HG03432 (cell line): ENCODE data around the gene CAMK2B.

Source experiments
- ATAC-seq: cut with Tn5 transposase; IDR thresholded peaks from one replicate; pipeline ENCODE4 v1.9.1; 2021; ENCODE audit warnings: mild to moderate bottlenecking, moderate library complexity; ENCODE audit not compliant: unreplicated experiment

CAMK2B gene

DNA sequence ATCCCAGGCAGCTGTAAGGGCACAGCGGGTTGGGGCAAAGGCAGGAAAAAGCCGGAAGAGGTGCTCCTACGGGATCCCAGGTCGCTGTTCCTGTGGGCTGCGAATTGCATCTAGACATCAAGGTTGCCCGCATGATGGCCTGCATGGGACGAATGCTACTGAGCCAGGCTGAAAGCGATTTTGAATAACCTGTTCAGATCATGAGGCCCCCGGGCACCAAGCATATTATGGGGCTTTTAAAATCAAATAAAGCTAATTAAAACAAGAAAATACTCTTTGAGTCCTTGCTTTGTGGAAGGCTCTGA is 37.1 kb downstream of the CAMK2B start:
- no peak for ATAC-seq

DNA sequence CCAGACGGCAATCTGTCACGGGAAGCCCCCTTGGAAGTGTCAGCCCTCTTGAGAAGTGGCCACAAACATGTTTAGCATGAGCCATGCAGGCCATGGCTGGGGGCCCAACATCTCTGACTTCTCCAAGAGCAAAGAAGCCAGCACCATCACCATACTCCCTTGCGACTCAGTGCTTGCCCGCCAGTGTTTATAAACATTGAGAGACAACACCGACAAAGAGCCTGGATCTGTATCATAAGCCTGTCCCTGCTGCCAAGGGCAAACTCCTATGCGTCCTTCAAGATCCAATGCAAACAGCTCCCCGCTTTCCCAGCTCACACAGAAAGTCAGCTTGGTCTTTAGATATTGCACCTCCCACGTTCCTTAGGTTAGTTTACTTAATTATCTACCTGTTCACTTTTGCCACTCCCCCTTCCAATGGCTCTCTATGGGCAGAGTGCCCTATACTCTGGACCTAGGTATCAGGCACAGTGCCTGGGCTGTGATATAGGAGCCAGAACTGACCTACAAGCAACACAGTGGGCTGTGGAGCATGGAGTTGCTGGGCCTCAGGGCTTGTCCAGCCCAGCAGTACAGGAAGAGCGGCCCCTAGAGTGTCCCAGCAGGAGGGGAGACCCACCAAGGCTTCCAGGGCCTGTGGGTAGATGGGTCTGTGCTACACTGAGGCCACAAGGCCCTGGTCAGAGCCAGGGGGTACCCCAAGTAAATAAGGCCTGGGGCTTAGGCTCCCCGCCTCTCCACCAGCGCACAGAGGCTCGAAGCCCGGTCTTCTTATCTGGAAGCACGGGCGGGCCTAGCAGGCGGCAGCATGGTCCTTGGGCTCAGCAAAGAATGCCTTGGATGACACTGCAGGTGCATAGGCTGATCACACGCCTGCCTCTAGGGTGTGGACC is 37.7 kb downstream of the CAMK2B start:
- ATAC-seq: no peak

DNA sequence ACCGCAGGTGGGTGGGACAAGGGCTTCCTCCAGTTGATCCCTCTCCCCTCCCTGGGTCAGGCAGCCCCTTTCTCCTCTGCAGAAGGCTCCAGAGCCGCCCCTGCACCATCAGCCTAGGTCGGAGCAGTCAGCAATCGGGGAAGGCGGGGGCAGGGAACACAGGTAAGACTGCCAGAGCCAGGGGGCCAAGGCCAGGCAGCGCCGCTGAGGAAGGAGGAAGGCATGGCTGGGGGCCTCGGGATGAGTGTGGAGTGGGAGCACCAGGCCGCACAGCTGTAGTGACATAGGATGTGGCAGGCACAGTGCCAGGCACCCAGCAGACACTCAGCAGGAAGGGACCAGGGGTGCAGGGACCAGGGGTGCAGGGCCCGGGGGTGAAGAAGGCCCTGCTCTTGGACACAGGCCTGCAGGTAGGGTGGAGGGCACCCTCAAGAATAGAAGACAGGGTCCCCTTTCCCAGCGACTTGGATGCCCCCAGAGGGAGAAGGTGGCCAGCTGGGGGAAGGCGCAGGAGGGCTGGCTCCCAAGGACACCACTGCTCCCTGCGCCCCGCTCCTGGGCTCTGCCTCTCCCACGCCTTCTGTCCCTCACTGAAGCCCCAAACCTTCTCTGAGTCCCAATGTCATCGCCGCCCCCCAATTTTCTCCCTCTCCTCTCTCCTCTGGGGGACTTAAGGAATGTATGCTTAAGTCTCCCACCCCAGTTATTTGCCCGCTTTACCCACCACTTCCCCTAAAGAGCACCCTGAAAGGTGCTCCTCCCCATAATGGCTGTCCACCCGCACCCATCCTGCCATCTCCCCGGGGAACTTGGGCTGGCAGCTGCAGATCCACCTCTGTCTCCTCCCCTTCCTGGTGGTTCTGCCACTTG is 38.5 kb downstream of the CAMK2B start:
- no peak for ATAC-seq

DNA sequence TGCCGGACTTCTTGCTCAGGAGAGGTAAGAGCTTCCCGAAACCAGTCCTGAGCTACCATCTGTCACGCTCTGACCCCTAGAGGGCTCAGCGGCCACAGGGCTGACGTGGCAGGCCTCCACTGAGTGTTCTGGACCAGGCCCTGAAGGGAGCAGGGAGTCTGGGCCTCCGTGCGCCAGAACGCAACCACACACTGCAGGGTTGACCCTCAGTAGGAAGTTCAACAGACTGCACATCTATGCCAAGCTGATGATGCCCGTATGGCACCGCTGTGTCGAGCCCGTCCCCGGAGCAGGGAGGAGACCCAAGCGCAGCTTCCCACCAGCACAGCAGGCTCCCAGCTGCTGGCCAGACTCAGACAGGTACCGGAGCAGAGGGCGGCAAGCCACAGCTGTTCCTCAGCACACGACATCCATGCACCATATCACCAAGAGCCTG is 39.2 kb downstream of the CAMK2B start:
- ATAC-seq: no peak

DNA sequence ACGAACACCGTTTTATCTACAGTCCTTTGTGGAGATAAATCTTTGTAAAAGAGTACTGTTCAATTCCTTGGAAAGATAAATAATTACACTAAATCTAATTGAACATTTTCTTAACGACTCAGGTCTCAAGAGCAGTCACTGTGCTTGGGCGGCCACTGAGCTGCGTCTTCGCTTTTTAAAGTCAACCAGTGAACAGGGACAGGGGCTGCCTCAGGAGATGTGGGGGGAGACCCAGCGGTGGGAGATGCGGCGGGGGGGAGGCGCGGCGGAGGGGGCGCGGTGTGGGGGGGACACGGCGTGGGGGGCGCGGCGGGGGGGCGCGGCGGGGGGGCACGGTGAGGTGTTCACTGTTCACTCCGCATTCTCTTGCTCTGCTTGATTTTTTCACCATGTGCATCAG is 39.8 kb downstream of the CAMK2B start:
- no peak for ATAC-seq

DNA sequence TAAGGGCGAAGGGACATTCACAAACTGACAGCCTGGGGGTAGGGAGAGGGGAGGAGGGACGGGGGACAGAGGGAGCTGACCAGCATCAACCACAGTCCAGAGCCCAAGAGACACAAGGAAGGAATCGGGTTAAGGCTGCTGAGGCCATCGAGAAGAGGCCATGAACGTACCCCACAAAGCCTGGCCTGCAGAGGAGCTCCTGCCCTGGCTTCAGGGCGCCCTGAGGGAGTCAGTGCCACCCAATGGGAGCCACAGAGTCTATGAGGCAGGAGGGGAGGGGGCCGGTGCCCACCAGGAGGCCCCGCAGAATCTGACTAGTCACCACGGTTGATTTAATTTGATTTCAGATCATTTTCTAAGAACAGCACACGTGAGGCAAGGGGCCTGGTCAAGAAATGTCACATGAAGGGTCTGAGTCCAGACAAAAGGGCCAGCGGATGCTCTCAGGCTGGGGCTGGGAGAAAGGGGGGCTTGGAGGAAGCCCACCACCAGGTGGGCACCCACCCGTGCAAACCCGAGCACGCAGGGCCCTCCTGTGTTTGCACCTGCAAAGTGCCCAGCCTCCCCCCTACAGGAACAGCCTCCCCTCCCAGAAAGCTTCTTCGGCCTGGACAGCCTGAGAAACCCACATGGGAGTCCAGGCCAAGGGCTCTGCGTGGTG is 40.4 kb downstream of the CAMK2B start:
- no peak for ATAC-seq

DNA sequence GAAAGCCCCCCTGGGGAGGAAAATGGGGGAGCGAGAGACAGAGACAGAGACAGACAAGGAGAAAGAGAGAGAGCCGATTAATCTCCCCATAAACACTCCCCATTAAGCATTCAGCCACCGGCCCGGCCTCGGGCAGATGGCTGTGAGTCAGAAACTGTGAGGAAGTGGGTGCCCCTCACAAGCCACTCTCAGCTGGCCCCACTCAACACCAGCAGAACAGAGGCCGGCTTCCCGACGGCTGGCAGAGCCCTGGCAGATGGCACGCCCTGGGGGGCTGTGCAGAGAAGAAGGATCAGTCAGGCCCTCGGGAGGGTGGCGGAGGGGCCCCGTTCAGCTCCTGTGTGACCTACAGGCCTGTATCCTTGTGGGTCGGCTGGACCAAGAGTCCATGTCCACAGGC is 41.2 kb downstream of the CAMK2B start:
- no peak for ATAC-seq

DNA sequence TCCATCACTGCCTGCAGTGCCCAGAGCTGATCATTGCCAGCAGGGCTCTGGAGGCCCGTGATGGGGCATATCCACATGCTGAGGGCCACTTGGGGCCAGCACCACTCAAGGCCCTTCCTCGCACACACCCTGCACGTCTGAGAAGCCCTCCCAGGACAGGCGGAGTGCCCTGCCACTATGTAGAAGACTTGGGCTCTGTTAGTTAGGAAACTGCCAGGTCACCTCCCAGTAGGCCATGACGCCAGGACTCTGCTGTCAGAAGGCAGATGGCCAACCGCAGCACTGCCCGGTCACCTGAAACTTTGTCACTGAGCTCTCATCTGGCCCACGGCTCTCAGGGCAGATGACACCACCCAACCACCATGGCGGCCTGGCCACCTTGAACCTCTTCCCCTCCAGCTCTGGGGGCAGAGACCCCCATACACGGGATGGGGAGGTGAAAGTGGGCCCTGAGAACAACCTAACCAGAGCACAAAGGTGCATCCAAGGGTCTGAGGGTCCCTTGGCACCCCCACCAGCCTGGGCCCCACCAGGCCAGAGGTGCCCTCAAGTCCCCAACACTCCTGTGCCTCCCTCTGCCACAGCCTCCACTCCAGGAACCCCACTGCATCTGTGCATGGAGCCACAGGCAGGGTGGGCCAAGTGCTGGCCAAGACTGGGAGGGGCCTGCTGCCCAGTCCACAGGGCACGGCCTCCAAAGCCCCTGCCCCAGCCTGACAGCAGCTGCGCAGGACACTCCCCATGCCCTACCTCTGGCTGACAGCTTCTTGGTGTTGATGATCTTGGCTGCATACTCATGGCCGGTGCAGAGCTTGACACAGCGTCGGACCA is 41.8 kb downstream of the CAMK2B start:
- no peak for ATAC-seq

DNA sequence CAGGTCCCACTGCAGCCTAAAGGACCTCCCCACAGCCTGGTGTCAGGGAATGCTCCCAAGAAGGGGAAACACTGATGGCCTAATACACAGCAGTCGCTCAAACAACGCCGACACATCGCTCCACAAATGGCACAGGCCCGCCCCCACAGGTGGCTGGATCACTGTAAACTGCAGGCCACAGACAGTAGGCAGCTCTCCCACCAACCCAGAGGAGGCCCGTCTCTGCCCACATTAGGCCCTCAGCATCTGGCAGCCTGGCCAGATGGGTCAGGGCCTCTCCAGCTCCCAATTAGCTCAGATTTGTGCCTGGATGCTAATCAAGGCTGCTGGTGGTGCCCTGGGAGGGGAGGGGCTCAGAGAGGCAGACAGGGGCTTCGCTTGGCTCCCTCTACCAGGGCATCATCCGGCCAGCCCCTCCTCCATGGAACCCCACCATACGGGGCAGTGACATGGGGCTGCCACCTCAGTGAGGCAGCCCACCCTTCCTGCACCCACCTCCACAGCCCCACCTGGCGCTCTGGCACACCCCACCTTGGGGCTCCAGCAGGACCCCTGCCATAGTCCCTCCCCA is 42.7 kb downstream of the CAMK2B start:
- no peak for ATAC-seq

DNA sequence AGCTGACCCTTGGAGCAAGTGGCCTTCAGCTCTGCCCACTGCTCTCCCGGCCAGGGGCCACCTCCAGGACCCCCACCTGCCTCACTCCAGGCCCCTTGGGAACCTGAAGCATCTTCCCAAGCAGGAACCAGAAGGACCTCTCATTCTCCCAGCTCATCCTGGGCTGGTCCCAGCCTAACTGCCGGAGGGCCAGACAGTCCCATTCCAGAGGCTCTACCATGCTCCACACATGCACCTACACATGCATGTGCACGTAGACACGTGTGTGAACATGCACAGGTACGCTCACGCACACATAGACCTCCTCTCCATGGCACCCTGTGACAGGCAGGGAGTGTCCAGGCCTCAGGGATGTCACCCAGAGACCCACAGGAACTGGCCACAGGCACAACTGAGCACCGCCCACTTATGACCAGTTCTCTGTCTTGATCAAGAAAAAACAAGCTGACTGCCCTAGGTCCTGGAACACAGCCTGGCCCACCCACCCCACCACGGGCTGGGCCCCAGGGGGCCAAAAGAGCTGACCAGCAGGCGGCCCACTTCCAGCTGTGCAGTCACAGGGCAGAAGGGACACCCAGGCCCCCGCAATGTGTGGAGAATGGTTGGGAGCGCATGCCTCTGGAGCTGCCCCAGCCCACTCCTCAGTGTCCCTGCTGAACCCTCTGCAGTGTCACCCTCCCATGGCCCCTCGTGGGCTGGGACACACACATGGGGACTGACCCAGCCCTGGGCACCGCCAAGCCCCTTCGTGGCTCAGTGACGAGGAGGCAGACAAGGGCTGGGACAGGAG is 43.4 kb downstream of the CAMK2B start:
- no peak for ATAC-seq

DNA sequence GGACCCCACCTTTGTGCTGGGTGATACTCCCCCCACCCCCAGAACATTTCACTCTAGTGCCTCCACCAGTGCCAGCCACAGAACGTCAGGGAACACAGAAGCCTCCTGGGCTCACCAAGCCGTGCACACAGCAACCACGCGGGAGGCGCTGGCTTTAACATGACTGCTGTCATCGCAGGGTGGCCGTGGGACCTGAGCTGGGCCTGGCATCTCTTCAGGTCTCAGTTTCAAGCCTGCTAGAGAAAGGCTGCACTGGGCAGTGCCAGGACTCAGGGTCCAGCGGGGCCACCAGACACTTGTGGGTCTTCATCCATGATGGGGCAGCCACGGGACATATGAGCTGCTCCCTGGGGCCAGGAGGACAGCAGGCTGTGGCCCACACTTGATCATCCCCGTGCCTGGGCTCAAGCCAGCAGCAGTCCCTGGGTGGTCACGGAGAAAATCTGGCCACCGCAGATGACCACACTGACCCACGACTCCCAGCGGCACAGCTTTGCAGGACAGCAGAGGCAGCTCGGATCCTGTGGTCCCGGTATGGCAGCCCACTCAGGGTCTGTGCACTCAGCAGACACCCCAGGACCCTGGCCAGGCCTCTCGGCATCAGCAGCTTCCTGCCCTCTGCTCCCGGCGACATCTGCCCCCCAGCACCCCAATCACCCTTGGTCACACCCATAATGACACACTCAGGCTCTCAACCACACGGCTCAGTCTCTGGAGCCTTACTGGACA is 44.2 kb downstream of the CAMK2B start:
- ATAC-seq: no peak

DNA sequence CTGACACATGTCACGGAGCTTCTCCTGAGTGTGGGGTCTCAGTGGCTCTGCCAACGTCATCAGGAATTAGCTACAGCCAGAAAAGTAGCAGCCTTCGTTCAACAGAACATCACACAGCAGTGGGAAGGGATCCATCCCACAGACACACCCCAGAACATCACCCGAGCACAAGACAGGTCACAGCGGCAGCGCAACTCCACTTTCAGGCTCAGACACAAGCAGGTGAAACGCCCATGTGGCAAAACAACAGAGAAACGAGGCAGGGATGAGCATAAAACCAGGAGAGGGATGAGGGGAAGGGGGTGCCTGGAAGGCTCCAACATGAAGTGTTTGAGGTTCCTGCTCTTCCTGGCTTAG is 44.8 kb downstream of the CAMK2B start:
- no peak for ATAC-seq

DNA sequence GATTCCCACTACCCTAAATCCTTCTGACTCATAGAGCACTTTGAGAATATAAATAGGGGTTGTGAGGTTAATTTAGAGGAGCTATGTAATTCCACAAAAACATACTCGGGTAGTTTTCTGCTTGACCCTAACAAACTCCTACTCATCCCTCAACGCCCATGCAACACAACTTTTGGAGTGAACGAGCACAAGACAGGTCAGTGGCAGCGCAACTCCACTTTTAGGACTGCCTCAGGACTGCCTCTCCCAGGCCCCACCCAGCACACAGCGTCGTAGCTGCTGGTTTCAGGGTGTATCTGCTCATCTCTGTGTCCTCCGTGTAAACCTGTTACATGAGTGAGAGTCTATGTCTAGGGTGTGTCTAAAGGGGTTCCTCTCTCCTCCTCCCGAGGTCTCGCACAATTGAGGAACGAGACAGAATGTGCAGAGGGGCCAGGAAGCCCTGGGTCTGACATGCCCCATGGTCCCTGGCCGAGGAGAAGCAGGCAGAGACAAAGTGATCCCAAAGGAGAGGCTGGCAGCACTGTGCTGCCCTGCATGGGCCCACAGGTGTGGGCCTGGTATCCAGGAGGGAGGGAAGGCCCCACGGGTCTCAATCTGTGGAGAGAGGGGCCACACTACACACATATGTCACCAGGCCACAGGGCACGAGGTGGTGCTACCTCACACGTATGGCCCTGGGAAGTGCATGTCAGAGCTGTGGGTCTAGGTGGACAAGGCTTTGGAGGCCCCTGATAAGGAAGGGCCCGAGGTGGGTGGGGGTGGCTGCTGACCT is 45.5 kb downstream of the CAMK2B start:
- no peak for ATAC-seq

DNA sequence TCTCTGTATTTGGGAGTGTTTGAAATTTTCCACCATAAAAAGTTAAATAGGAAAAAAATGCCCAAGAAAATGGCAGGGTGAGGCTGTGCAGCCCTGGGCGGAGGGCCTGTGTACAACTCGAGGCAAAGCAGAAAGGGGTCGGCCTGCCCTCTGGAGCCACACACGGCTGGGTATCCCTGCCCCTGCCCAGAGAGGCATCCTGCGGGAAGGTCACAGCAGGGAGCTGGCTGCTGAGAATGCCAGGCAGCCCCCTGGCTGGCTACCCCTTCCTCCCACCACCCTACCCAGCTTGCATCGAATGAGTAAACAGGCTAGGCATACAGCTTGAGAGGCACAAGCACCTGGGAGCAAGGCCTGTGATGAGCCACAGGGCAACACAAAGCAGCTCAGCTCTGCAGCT is 46.1 kb downstream of the CAMK2B start:
- no peak for ATAC-seq

DNA sequence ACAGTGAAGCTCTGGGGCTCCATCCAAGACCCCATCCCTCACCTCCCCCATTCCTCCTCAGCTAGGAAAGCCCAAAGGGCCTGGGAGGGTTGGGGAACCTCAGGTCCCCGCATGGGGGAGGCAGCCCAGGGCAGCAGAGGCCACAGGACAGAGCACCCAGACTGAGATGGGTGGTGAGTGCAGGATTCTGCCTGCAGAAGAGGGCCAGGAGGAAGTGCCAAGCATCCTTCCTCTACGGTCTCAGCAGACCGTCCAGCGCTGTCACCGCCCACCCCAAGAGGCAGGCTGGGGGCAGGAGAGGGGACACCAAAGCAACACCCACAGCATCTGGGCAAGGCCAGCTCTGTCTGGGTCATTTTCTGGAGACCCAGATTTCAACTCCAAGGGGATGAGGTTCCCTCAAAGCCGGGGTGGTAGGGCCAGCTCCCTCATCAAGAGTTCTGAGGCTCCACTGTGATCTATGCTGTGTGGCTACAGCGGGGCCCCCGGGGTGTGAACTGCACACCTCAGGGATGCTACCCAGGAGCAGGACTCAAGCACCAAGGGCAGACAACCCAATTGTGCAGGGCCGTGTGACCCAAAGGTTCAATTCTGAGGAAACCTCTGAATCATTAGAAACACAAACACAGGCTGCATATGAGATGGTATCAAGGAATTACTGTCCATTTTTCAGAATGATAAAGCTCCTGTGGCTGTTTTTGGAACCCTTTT is 46.8 kb downstream of the CAMK2B start:
- no peak for ATAC-seq

DNA sequence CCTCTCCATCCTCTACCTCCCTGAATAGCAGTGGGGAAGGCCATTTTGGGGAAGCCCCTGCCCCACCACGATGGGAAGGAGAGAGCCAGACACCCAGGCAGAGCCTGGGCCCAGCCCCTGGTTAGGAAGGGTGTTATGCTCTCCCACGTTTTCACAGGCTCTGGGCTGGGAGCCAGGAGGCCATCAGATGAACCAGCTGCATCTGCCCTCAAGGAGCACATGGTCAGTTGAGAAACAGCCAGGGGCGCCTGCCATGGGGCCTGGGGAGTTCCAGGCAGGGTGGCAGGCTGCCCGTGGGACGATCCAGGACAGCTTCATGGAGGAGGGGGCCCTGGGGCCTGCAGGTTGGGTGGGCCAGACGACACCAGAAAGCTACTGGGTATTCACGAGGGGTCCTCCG is 47.5 kb downstream of the CAMK2B start:
- no peak for ATAC-seq

DNA sequence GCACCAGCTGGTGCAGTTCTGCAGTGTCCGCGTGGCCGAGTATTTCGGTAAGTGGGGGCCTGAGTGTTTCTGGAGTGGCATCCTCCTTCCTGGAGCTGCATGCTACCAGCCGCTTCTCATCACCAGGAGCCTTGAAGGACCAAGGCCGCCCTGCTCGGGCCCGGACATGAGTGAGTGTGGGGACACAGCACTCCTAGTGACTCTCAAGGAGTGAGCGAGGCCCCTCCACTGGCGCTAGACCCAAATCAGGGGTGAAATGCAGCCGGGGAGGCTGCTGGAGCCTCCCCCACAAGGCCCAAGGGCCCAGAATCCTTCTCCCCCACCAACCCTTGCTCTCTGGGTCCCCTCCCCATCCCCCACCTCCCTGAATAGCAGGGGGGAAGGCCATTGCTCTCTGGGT is 48.0 kb downstream of the CAMK2B start:
- ATAC-seq: no peak
